ENCODE data around the gene EVI2A. TPM values are rescaled to one million over a fixed set of nuclear protein-coding genes. Genes with fewer than 3 reads are reported as not detected.
"Not testable (repeated sequence)": the region's sequence is repeated elsewhere in the genome, so short reads cannot be mapped to it uniquely, and the experiment has no call there.

Gene EVI2A
- total and polyA plus RNA-seq, 3 donors from 2014 or later: 0.16 to 2.8 (median 2.2) TPM

DNA sequence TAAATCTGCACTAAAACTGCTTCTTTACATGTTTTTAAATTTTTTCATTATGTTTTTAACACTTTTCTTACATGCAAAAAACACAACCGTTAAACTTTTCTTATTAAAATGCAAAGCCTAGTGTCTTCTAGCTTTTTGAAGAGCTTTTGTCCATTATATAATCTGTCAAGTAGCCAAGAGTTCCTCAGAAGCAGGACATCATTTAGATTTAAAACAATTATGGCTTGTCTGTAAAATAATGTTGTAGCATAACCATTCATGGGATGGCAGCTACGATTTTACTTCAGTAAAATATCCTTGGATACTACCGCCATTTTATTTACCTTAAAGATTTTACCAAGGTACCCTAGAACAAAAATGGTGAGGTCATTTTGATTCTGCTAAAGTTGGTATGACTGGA is 27.2 kb downstream of the EVI2A start:
- intact Hi-C loops (cut with DNase I; ENCODE audit: low total_unique reads): no loop called here
- no peak overlapping the region for H3K4me3 ChIP-seq
- WGBS, 2 donors: 90 to 93% methylated on average over 3 of the region's 3 CpGs

DNA sequence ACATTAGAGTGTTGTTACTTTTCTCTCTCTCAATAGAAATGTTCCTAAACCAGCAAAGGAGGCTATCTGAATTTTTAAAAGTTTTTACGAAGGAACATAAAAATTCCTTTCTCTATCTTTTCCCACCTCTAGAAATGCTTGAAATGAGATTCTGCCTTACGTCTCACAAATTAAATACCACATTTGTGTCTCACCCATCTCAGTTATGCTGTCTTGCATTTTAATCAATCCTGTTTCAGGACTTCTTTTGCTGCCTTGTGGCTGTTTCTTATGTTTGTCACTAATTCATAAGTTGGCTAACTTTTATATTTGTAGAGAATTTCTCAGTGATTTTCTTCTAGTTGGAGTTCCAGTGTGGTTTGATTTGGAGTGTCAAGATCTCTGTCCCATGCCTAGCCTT is 27.8 kb downstream of the EVI2A start:
- DNase-seq: no peak
- H3K27ac ChIP-seq: no peak overlapping the region
- no peak for TF ChIP-seq POLR2A (IDR thresholded peaks at IDR 0.05)
- TF ChIP-seq, protein P1, sequence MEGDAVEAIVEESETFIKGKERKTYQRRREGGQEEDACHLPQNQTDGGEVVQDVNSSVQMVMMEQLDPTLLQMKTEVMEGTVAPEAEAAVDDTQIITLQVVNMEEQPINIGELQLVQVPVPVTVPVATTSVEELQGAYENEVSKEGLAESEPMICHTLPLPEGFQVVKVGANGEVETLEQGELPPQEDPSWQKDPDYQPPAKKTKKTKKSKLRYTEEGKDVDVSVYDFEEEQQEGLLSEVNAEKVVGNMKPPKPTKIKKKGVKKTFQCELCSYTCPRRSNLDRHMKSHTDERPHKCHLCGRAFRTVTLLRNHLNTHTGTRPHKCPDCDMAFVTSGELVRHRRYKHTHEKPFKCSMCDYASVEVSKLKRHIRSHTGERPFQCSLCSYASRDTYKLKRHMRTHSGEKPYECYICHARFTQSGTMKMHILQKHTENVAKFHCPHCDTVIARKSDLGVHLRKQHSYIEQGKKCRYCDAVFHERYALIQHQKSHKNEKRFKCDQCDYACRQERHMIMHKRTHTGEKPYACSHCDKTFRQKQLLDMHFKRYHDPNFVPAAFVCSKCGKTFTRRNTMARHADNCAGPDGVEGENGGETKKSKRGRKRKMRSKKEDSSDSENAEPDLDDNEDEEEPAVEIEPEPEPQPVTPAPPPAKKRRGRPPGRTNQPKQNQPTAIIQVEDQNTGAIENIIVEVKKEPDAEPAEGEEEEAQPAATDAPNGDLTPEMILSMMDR (IDR thresholded peaks at IDR 0.05): no peak

More for the DNA sequence above, 27.2 kb downstream of the EVI2A start:
- Histone ChIP-seq H3K36me3 (ENCODE audit: low read depth, missing control alignments) (no peaks in the 10 kb centered on the region), H3K27ac (no peak overlapping the region), H3K4me1 (no peaks in the 10 kb centered on the region), H3K27me3 (no peaks in the 10 kb centered on the region), H3K9me3 (no peaks in the 10 kb centered on the region)
- no peak for DNase-seq
- no peak for TF ChIP-seq POLR2A (IDR thresholded peaks at IDR 0.05)
- TF ChIP-seq, protein P1 (IDR thresholded peaks at IDR 0.05): no peak

DNA sequence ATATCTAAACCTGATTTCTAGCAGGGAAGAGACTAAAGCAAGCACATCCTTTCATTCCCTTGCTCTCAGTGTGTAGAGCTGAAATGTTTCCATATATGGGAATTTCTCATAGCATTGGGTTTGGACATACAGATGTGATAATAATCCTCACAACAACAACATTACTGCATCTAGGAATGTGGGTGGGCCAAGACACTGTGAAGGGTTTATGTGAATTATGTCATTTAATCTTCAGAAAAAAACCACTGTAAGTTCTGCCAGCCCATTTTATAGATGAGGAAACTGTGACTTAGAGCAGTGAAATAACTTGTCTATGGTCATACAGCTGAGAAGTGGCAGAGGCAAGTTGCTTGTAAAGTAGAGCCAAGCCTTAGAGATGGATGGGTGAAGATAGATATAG is 29.6 kb downstream of the EVI2A start:
- H3K4me3 ChIP-seq: no peak overlapping the region
- H3K9me3 ChIP-seq: no peaks in the 10 kb centered on the region
- H3K27me3 ChIP-seq: no peaks in the 10 kb centered on the region
- DNase-seq: no peak
- H3K4me1 ChIP-seq: no peaks in the 10 kb centered on the region
- intact Hi-C loops (cut with DNase I; ENCODE audit: low total_unique reads): no loop called here
- H3K36me3 ChIP-seq (ENCODE audit: low read depth, missing control alignments): no peaks in the 10 kb centered on the region
- no peak for TF ChIP-seq POLR2A (IDR thresholded peaks at IDR 0.05)
- TF ChIP-seq, protein P1 (IDR thresholded peaks at IDR 0.05): no peak
- H3K27ac ChIP-seq: no peak overlapping the region

More for the DNA sequence above, 27.8 kb downstream of the EVI2A start:
- Histone ChIP-seq H3K4me1 (no peaks in the 10 kb centered on the region), H3K4me3 (no peak overlapping the region), H3K27me3 (no peaks in the 10 kb centered on the region), H3K36me3 (ENCODE audit: low read depth, missing control alignments) (no peaks in the 10 kb centered on the region), H3K9me3 (no peaks in the 10 kb centered on the region)
- WGBS, 2 donors: 93 to 95% methylated on average over 2 of the region's 2 CpGs
- intact Hi-C loops (cut with DNase I; ENCODE audit: low total_unique reads): no loop called here

DNA sequence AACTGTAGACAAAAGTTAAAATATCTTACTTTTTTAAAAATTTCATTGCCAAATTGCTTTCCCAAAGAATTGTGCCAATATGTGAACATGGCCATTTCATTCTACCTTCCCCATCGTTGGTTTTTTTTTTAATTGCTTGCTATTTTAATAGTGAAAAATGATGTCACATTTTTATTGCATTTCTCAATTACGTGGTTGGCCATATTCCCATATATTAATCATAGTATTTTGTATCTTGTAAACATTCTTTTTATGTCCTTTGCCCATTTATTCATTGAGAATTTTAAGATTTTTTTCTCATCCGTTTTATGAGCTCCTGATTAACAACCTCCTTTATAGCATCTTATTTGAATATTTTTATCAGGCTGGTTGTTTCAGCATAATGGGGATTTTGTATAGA is 31.6 kb downstream of the EVI2A start:
- TF ChIP-seq, protein P1 (IDR thresholded peaks at IDR 0.05): no peak
- TF ChIP-seq POLR2A (IDR thresholded peaks at IDR 0.05): no peak
- WGBS, 2 donors: 80 to 89% methylated on average over 3 of the region's 3 CpGs
- Histone ChIP-seq H3K4me3 (no peak overlapping the region), H3K27ac (no peak overlapping the region), H3K27me3 (no peaks in the 10 kb centered on the region), H3K36me3 (ENCODE audit: low read depth, missing control alignments) (no peaks in the 10 kb centered on the region), H3K4me1 (no peaks in the 10 kb centered on the region), H3K9me3 (no peaks in the 10 kb centered on the region)
- intact Hi-C loops (cut with DNase I; ENCODE audit: low total_unique reads): no loop called here
- DNase-seq: no peak

DNA sequence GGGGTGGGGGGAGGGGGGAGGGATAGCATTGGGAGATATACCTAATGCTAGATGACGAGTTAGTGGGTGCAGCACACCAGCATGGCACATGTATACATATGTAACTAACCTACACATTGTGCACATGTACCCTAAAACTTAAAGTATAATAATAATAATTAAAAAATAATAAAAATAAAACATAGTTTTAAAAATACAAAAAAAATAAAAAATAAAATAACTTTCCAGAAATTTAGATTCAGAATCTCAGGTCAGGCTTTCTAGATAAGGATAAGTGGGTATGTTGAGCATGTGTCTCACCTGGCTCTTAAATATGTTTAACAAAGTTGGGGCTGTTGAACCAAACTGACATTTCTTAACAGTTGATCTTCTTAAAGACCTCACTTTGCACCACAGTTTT is 33.5 kb downstream of the EVI2A start:
- H3K27ac ChIP-seq; H3K4me3 ChIP-seq; H3K27me3 ChIP-seq; H3K4me1 ChIP-seq; H3K9me3 ChIP-seq; DNase-seq; H3K36me3 ChIP-seq (ENCODE audit: low read depth, missing control alignments); intact Hi-C loops (cut with DNase I; ENCODE audit: low total_unique reads): not testable (repeated sequence)
- WGBS, 2 donors: 90 to 100% methylated on average over 1 of the region's 1 CpG

Measured in testis (tissue), 3 donors.